ENCODE data around the gene TUBB4B. TPM values are rescaled to one million over a fixed set of nuclear protein-coding genes. Genes with fewer than 3 reads are reported as not detected.
A peak's percentile ranks its signal among the peaks of the same experiment; 100 is the strongest.
"Not testable (repeated sequence)": the region's sequence is repeated elsewhere in the genome, so short reads cannot be mapped to it uniquely, and the experiment has no call there.

TUBB4B gene
- total RNA-seq, 4 donors from 2014 or later = 174 to 409 (median 322) TPM

GRCh38 chr9:137262173-137262908 is 21.3 kb downstream of the TUBB4B start:
- TF ChIP-seq CTCF (IDR thresholded peaks at IDR 0.05) = peak in 5 of 6 experiments; percentile 16 to 51 (median 47)
- peaks cover 0 to 56% (median 0%) of the 10 kb centered on the region in 3 donors for H3K36me3 ChIP-seq
- not testable (repeated sequence) for H3K4me1 ChIP-seq

GRCh38 chr9:137262909-137263285 is 21.8 kb downstream of the TUBB4B start:
- TF ChIP-seq POLR2A (IDR thresholded peaks at IDR 0.05) (no peak), CTCF (IDR thresholded peaks at IDR 0.05) (no peak)
- peaks cover 0 to 54% (median 0%) of the 10 kb centered on the region in 3 donors for H3K36me3 ChIP-seq
- DNase-seq = no peak

More at GRCh38 chr9:137262173-137262908, 21.3 kb downstream of the TUBB4B start:
- not testable (repeated sequence) for H3K9me3 ChIP-seq, H3K27ac ChIP-seq, DNase-seq, H3K27me3 ChIP-seq, H3K4me3 ChIP-seq

GRCh38 chr9:137263506-137263905 is 22.4 kb downstream of the TUBB4B start:
- Histone ChIP-seq H3K36me3 (peaks cover 0 to 49% (median 0%) of the 10 kb centered on the region in 3 donors), H3K27me3 (no peaks in the 10 kb centered on the region), H3K4me3 (no peak overlapping the region), H3K27ac (no peak overlapping the region), H3K4me1 (peaks cover 0 to 9% (median 0%) of the 10 kb centered on the region in 4 donors), H3K9me3 (no peaks in the 10 kb centered on the region)
- DNase-seq = no peak
- no peak for TF ChIP-seq POLR2A (IDR thresholded peaks at IDR 0.05)
- no peak for TF ChIP-seq CTCF (IDR thresholded peaks at IDR 0.05)

More at GRCh38 chr9:137262909-137263285, 21.8 kb downstream of the TUBB4B start:
- Histone ChIP-seq H3K4me3 (no peak overlapping the region), H3K4me1 (peaks cover 0 to 3% (median 0%) of the 10 kb centered on the region in 4 donors), H3K27ac (no peak overlapping the region), H3K9me3 (no peaks in the 10 kb centered on the region), H3K27me3 (no peaks in the 10 kb centered on the region)

- Histone ChIP-seq H3K4me3 (no peak overlapping the region), H3K36me3 (peaks cover 0 to 43% (median 0%) of the 10 kb centered on the region in 3 donors), H3K9me3 (no peaks in the 10 kb centered on the region), H3K4me1 (peaks cover 0 to 14% (median under 1%) of the 10 kb centered on the region in 4 donors), H3K27me3 (no peaks in the 10 kb centered on the region), H3K27ac (no peak overlapping the region)
- TF ChIP-seq POLR2A (IDR thresholded peaks at IDR 0.05) (no peak), CTCF (IDR thresholded peaks at IDR 0.05) (no peak)
- no peak for DNase-seq
These were observed 23.0 kb downstream of the TUBB4B start for GRCh38 chr9:137264067-137264466.

- no peaks in the 10 kb centered on the region for H3K27me3 ChIP-seq
- no peak overlapping the region for H3K27ac ChIP-seq
- no peak overlapping the region for H3K4me3 ChIP-seq
- no peak for TF ChIP-seq CTCF (IDR thresholded peaks at IDR 0.05)
- no peak for TF ChIP-seq POLR2A (IDR thresholded peaks at IDR 0.05)
- H3K9me3 ChIP-seq = no peaks in the 10 kb centered on the region
- DNase-seq = no peak
- H3K4me1 ChIP-seq = peaks cover 0 to 24% (median 8%) of the 10 kb centered on the region in 4 donors
- peaks cover 0 to 39% (median 0%) of the 10 kb centered on the region in 3 donors for H3K36me3 ChIP-seq
These were observed 24.5 kb downstream of the TUBB4B start for GRCh38 chr9:137265496-137266161.

Data from Peyer's patch (tissue), 4 donors.